Stimulated activated CD8-positive, alpha-beta memory T cell treated with anti-CD3 and anti-CD28 coated beads, Interleukin-12 subunit alpha, Interleukin-12 subunit beta, amount 100 ng/mL, for 4 hours (primary cell): ENCODE results near the gene RAI1.
"Not testable (repeated sequence)": the region's sequence is repeated elsewhere in the genome, so short reads cannot be mapped to it uniquely, and the experiment has no call there.

Experiments used
- DNase-seq: peaks from one replicate; pipeline ENCODE4 v3.0.0-alpha.2; 2020; ENCODE audit warnings: low read depth

Gene RAI1

GRCh38 chr17:17665255-17665654 is 16.0 kb upstream of the RAI1 start:
- no peak for DNase-seq

GRCh38 chr17:17666111-17666714 is 15.0 kb upstream of the RAI1 start:
- DNase-seq = no peak

- no peak for DNase-seq
These were observed 14.0 kb upstream of the RAI1 start for GRCh38 chr17:17667231-17667630.

GRCh38 chr17:17667947-17668346 is 13.3 kb upstream of the RAI1 start:
- no peak for DNase-seq

- DNase-seq = no peak
These were observed 12.9 kb upstream of the RAI1 start for GRCh38 chr17:17668358-17668757.

GRCh38 chr17:17668775-17669579 is 12.3 kb upstream of the RAI1 start:
- DNase-seq = no peak

GRCh38 chr17:17669580-17670235 is 11.6 kb upstream of the RAI1 start:
- DNase-seq = no peak

- DNase-seq = no peak
These were observed 10.5 kb upstream of the RAI1 start for GRCh38 chr17:17670701-17671305.

- no peak for DNase-seq
These were observed 9.7 kb upstream of the RAI1 start for GRCh38 chr17:17671369-17672129.

- DNase-seq = no peak
These were observed 8.5 kb upstream of the RAI1 start for GRCh38 chr17:17672453-17673368.

GRCh38 chr17:17675416-17675815 is 5.8 kb upstream of the RAI1 start:
- no peak for DNase-seq

- no peak for DNase-seq
These were observed 5.2 kb upstream of the RAI1 start for GRCh38 chr17:17675925-17676534.

- no peak for DNase-seq
These were observed 4.5 kb upstream of the RAI1 start for GRCh38 chr17:17676752-17677151.

GRCh38 chr17:17677299-17678040 is 3.8 kb upstream of the RAI1 start:
- no peak for DNase-seq

- DNase-seq = not testable (repeated sequence)
These were observed 3.1 kb upstream of the RAI1 start for GRCh38 chr17:17678063-17678699.

GRCh38 chr17:17679243-17679642 is 2.0 kb upstream of the RAI1 start:
- DNase-seq = no peak

GRCh38 chr17:17679748-17680147 is 1.5 kb upstream of the RAI1 start:
- DNase-seq = no peak

GRCh38 chr17:17680477-17681186 is 626 bp upstream of the RAI1 start:
- DNase-seq = no peak
